ENCODE measurements around the gene APP. TPM values are rescaled to one million over a fixed set of nuclear protein-coding genes. Genes with fewer than 3 reads are reported as not detected.

Gene APP
- total RNA-seq, 1 experiment from 2014 or later: 472 TPM

GRCh38 chr21:25979845-25980616 is 190.5 kb downstream of the APP start:
- Mint-ChIP-seq H3K27me3 (ENCODE audit: insufficient read depth, unreplicated experiment) (no peaks in the 10 kb centered on the region), H3K4me3 (ENCODE audit: unreplicated experiment) (no peak overlapping the region), H3K4me1 (ENCODE audit: insufficient read depth, unreplicated experiment) (peaks cover 16% of the 10 kb centered on the region), H3K9me3 (ENCODE audit: unreplicated experiment) (no peaks in the 10 kb centered on the region), H3K36me3 (ENCODE audit: insufficient read depth, unreplicated experiment) (peaks cover 71% of the 10 kb centered on the region), H3K27ac (ENCODE audit: low read depth, unreplicated experiment) (peak overlapping the region; percentile 81)
- no TSS peak for BruUV-seq (replicated peaks)
- no peak for TF ChIP-seq CTCF (IDR thresholded peaks at IDR 0.05; ENCODE audit: unreplicated experiment)
- intact Hi-C loops (cut with micrococcal nuclease): no loop called here
- CTCF ChIA-PET: interaction anchor here (0.6 to 0.7 kb wide), 3 partner anchors 12 to 187 kb away, joined by 3 read pairs; no protein-coding TSS in a partner anchor
- no peak for DNase-seq (ENCODE audit: unreplicated experiment)
- POLR2A ChIA-PET: interaction anchor here (0.5 to 1.8 kb wide), 5 partner anchors 12 to 748 kb away, joined by 3 to 7 read pairs (median 3); no protein-coding TSS in a partner anchor

DNA sequence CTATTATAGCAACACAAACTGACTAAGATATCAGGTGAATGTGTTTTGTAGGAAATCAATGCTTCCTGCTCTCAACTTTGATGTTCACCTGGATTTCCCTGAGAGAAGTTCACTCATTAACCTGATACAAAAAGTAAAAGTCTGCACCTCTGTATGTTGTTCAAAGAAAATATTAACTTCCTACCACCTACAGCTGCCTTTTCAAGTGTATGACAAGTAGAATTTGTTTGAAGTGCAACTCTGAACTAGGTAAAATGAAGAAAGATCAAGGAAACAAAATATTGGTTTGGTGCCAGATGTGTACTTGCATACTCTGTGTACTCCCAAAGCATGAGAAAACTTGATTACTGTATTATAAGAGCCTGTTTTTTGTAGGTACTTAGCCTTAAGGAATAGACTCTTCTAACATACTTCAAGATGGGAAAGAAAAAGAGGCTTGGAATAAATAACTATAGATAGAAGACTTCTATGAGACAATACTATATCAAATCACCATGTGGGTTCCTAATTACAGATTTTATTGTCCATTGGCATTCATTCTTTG is 193.4 kb downstream of the APP start:
- Mint-ChIP-seq H3K36me3 (ENCODE audit: insufficient read depth, unreplicated experiment) (peaks cover 82% of the 10 kb centered on the region), H3K4me3 (ENCODE audit: unreplicated experiment) (no peak overlapping the region), H3K9me3 (ENCODE audit: unreplicated experiment) (peaks cover under 1% of the 10 kb centered on the region), H3K27me3 (ENCODE audit: insufficient read depth, unreplicated experiment) (no peaks in the 10 kb centered on the region), H3K4me1 (ENCODE audit: insufficient read depth, unreplicated experiment) (peaks cover 16% of the 10 kb centered on the region), H3K27ac (ENCODE audit: low read depth, unreplicated experiment) (no peak overlapping the region)
- ChIA-PET CTCF (no interaction called here), POLR2A (no interaction called here)
- intact Hi-C loops (cut with micrococcal nuclease): no loop called here
- no peak for TF ChIP-seq CTCF (IDR thresholded peaks at IDR 0.05; ENCODE audit: unreplicated experiment)
- BruUV-seq (replicated peaks): no TSS peak
- no peak for DNase-seq (ENCODE audit: unreplicated experiment)

DNA sequence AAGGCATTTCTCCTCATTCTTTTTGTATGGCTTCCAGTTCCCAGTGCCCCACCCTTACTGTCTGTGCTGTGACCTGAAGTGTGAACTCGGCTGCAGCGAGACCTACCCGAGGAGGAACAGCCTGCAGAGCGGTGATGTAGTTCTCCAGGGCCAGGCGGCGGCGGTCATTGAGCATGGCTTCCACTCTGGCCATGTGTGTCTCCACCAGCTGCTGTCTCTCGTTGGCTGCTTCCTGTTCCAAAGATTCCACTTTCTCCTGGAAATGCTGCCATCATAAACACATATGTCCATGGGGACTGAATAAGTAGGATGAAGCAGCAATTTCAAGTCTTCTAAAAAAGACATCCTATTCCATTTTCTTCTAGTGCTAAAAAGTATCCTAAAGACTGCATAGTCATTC is 195.6 kb downstream of the APP start:
- H3K27ac Mint-ChIP-seq (ENCODE audit: low read depth, unreplicated experiment): no peak overlapping the region
- BruUV-seq (replicated peaks): no TSS peak
- H3K36me3 Mint-ChIP-seq (ENCODE audit: insufficient read depth, unreplicated experiment): peaks cover 84% of the 10 kb centered on the region
- no peaks in the 10 kb centered on the region for H3K27me3 Mint-ChIP-seq (ENCODE audit: insufficient read depth, unreplicated experiment)
- no peak for DNase-seq (ENCODE audit: unreplicated experiment)
- intact Hi-C loops (cut with micrococcal nuclease): no loop called here
- peaks cover 12% of the 10 kb centered on the region for H3K9me3 Mint-ChIP-seq (ENCODE audit: unreplicated experiment)
- no peak overlapping the region for H3K4me3 Mint-ChIP-seq (ENCODE audit: unreplicated experiment)
- no peak for TF ChIP-seq CTCF (IDR thresholded peaks at IDR 0.05; ENCODE audit: unreplicated experiment)
- POLR2A ChIA-PET: interaction anchor here (0.6 kb wide), 1 partner anchor 58 kb away, joined by 3 read pairs; no protein-coding TSS in a partner anchor
- peaks cover 3% of the 10 kb centered on the region for H3K4me1 Mint-ChIP-seq (ENCODE audit: insufficient read depth, unreplicated experiment)
- CTCF ChIA-PET: no interaction called here

GRCh38 chr21:25970254-25970930 is 200.2 kb downstream of the APP start:
- BruUV-seq (replicated peaks): no TSS peak
- Mint-ChIP-seq H3K4me1 (ENCODE audit: insufficient read depth, unreplicated experiment) (peaks cover 14% of the 10 kb centered on the region), H3K27me3 (ENCODE audit: insufficient read depth, unreplicated experiment) (no peaks in the 10 kb centered on the region), H3K36me3 (ENCODE audit: insufficient read depth, unreplicated experiment) (peaks cover 57% of the 10 kb centered on the region), H3K4me3 (ENCODE audit: unreplicated experiment) (no peak overlapping the region), H3K27ac (ENCODE audit: low read depth, unreplicated experiment) (no peak overlapping the region), H3K9me3 (ENCODE audit: unreplicated experiment) (peaks cover 12% of the 10 kb centered on the region)
- TF ChIP-seq CTCF (IDR thresholded peaks at IDR 0.05; ENCODE audit: unreplicated experiment): no peak
- intact Hi-C loops (cut with micrococcal nuclease): no loop called here
- no peak for DNase-seq (ENCODE audit: unreplicated experiment)
- ChIA-PET CTCF (interaction anchor here (0.6 to 1.2 kb wide), 3 partner anchors 9 to 99 kb away, joined by 3 read pairs; no protein-coding TSS in a partner anchor), POLR2A (interaction anchor here (0.7 kb wide), 1 partner anchor 37 kb away, joined by 3 read pairs; no protein-coding TSS in a partner anchor)
